Epithelial cell of esophagus (primary cell): ENCODE measurements around the gene TMEM81.

Experiments used
- DNase-seq: peaks from one replicate; pipeline ENCODE4 v3.0.0; 2010; ENCODE audit warnings: low read depth
- H3K4me3 ChIP-seq: 2 replicates; pipeline ENCODE4 v1.5.1; 2011; ENCODE audit warnings: mild to moderate bottlenecking, low read length, control low read depth
- CTCF ChIP-seq: IDR thresholded peaks from 2 replicates; pipeline ENCODE4 v1.5.1; 2011; ENCODE audit warnings: low read depth, mild to moderate bottlenecking, low read length, control low read depth, inconsistent platforms; ENCODE audit not compliant: insufficient read depth; ENCODE audit errors: missing control alignments

Gene TMEM81

GRCh38 chr1:205121660-205122488 is 37.6 kb upstream of the TMEM81 start, which contains the start of gene RBBP5:
TSS of gene RBBP5 (minus strand) at chr1:205121978. CDS start at chr1:205121873, 105 bp downstream.
- peak; percentile 66 for TF ChIP-seq CTCF
- peak within 1 kb of the TSS; percentile 100 for H3K4me3 ChIP-seq
- peak; percentile 98 for DNase-seq

DNA sequence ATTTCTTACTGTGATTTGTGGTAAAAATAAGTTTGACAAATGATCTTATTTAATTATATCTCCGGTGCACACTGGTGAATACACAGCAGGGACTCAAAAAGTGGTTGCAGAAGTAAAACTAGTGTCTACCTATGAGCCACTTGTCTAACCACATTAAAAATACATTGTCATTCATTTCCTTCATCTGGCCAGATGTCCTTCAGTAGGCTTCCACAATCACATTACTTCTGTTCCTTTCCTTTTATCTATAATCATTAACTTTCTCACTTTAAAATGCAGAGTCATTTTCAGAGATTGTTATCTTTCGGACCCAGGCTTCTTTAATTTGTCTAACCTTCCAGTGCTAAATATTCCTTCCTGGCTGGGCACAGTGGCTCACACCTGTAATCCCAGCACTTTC is 34.5 kb upstream of the TMEM81 start:
- no peak for DNase-seq

GRCh38 chr1:205111354-205111753 is 27.1 kb upstream of the TMEM81 start:
- H3K4me3 ChIP-seq: no peak overlapping the region
- DNase-seq: no peak
- no peak for TF ChIP-seq CTCF

More for the DNA sequence above, 34.5 kb upstream of the TMEM81 start:
- H3K4me3 ChIP-seq: no peak overlapping the region
- no peak for TF ChIP-seq CTCF

DNA sequence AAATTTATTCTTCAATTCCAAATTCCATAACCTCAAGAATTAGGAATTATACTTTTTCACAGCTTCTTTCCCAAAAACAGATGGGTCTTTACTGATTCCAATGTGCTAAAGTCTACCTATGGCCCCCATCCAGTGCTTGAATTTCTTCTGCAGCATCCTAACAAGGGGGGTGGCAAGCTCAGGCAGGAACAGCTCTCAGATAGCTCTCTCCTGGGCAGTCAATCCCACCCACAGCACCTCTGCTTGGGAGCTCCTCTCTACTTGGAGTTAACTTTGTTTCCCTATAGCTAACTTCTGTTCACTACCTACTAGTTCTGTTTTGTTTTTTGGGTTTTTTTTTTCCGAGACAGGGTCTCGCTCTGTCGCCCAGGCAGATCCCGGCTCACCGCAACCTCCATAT is 25.5 kb upstream of the TMEM81 start:
- TF ChIP-seq CTCF: no peak
- DNase-seq: no peak
- no peak overlapping the region for H3K4me3 ChIP-seq

- no peak for TF ChIP-seq CTCF
- no peak overlapping the region for H3K4me3 ChIP-seq
- no peak for DNase-seq
Measured at GRCh38 chr1:205109269-205109668, 25.0 kb upstream of the TMEM81 start.

DNA sequence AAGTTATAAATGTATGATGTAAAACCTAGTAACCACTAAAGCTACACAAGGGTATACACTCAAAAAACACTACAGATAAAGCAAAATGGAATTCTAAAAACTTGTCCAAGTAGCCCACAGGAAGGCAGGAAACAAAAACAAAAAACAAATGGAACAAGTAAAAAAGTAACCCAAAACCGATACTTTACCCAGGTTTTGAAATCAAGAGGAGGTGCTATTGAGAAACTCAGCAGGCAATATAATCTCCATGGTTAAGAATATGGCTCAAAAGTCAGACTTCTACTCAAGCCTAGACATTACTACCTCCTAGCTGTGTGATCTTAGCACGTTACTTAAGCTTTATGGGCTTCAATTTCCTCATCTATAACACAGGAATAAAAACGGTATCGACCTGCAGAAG is 24.2 kb upstream of the TMEM81 start:
- no peak for DNase-seq
- H3K4me3 ChIP-seq: no peak overlapping the region
- no peak for TF ChIP-seq CTCF

- no peak for DNase-seq
- no peak for TF ChIP-seq CTCF
Measured at GRCh38 chr1:205107327-205107726, 23.1 kb upstream of the TMEM81 start.

More at GRCh38 chr1:205107327-205107726, 23.1 kb upstream of the TMEM81 start:
- H3K4me3 ChIP-seq: no peak overlapping the region
